ENCODE measurements around the gene TXNRD3.

TXNRD3 gene

GRCh38 chr3:126620738-126621137, 34.2 kb downstream of the TXNRD3 start:
- Histone ChIP-seq H3K27me3 (no peaks in the 10 kb centered on the region), H3K9me3 (no peaks in the 10 kb centered on the region), H3K27ac (no peak overlapping the region), H3K4me1 (no peaks in the 10 kb centered on the region), H3K36me3 (peaks cover 19 to 44% (median 24%) of the 10 kb centered on the region in 3 donors), H3K4me3 (no peak overlapping the region)
- no peak for TF ChIP-seq CTCF (IDR thresholded peaks at IDR 0.05)
- intact Hi-C loops (cut with DNase I; ENCODE audit: low total_unique reads) = no loop called here
- DNase-seq = no peak

- H3K36me3 ChIP-seq = peaks cover 24 to 40% (median 28%) of the 10 kb centered on the region in 3 donors
- DNase-seq = no peak
- H3K4me1 ChIP-seq = no peaks in the 10 kb centered on the region
- no peak overlapping the region for H3K4me3 ChIP-seq
- no peaks in the 10 kb centered on the region for H3K27me3 ChIP-seq
- no peak overlapping the region for H3K27ac ChIP-seq
- no peak for TF ChIP-seq CTCF (IDR thresholded peaks at IDR 0.05)
- no peaks in the 10 kb centered on the region for H3K9me3 ChIP-seq
- intact Hi-C loops (cut with DNase I; ENCODE audit: low total_unique reads) = no loop called here
Observed at GRCh38 chr3:126618760-126619159, 36.2 kb downstream of the TXNRD3 start.

GRCh38 chr3:126618021-126618420, 36.9 kb downstream of the TXNRD3 start:
- no peak for TF ChIP-seq CTCF (IDR thresholded peaks at IDR 0.05)
- Histone ChIP-seq H3K36me3 (peaks cover 24 to 46% (median 28%) of the 10 kb centered on the region in 3 donors), H3K9me3 (no peaks in the 10 kb centered on the region), H3K4me3 (no peak overlapping the region), H3K27me3 (no peaks in the 10 kb centered on the region), H3K4me1 (no peaks in the 10 kb centered on the region), H3K27ac (no peak overlapping the region)
- intact Hi-C loops (cut with DNase I; ENCODE audit: low total_unique reads) = no loop called here
- no peak for DNase-seq

GRCh38 chr3:126617571-126617970, 37.4 kb downstream of the TXNRD3 start:
- Histone ChIP-seq H3K27me3 (no peaks in the 10 kb centered on the region), H3K27ac (no peak overlapping the region), H3K9me3 (no peaks in the 10 kb centered on the region), H3K36me3 (peaks cover 24 to 48% (median 28%) of the 10 kb centered on the region in 3 donors), H3K4me3 (no peak overlapping the region), H3K4me1 (no peaks in the 10 kb centered on the region)
- DNase-seq = no peak
- intact Hi-C loops (cut with DNase I; ENCODE audit: low total_unique reads) = no loop called here
- no peak for TF ChIP-seq CTCF (IDR thresholded peaks at IDR 0.05)

- no peaks in the 10 kb centered on the region for H3K4me1 ChIP-seq
- peaks cover 24 to 45% (median 28%) of the 10 kb centered on the region in 3 donors for H3K36me3 ChIP-seq
- intact Hi-C loops (cut with DNase I; ENCODE audit: low total_unique reads) = no loop called here
- no peak for TF ChIP-seq CTCF (IDR thresholded peaks at IDR 0.05)
- H3K27me3 ChIP-seq = no peaks in the 10 kb centered on the region
- H3K27ac ChIP-seq = no peak overlapping the region
- DNase-seq = no peak
- H3K4me3 ChIP-seq = no peak overlapping the region
- H3K9me3 ChIP-seq = no peaks in the 10 kb centered on the region
Observed at GRCh38 chr3:126616931-126617330, 38.0 kb downstream of the TXNRD3 start.

All from tibial artery (tissue), 4 donors.